Panc1 (cell line): ENCODE measurements around the gene TSC22D3. TPM values are rescaled to one million over a fixed set of nuclear protein-coding genes. Genes with fewer than 3 reads are reported as not detected.
"Not testable (repeated sequence)": the region's sequence is repeated elsewhere in the genome, so short reads cannot be mapped to it uniquely, and the experiment has no call there.

Source experiments
- ATAC-seq: fragments of 200-7000 bp; cut with Tn5 transposase; 2 replicates; pipeline ENCODE4 v1.9.1; 2020; ENCODE audit warnings: mild to moderate bottlenecking, moderate library complexity
- BruUV-seq: library from RNA; stranded (reverse); fragments of 400-500 nt; replicated peaks from 2 replicates; lab custom pipeline; 2021; lab: Mats Ljungman, UMichigan
- CTCF ChIA-PET: fragments of 300-600 bp; sonication (Branson Sonifier 250); formaldehyde crosslinking; loops from one replicate; lab custom pipeline; 2022; ENCODE audit warnings: antibody characterized with exemption; lab: Charles Lee
- POLR2A ChIA-PET: fragments of 300-600 bp; sonication (Branson Sonifier 250); formaldehyde crosslinking; loops from one replicate; lab custom pipeline; 2022; ENCODE audit warnings: antibody characterized with exemption; lab: Charles Lee
- DNase-seq: peaks from one replicate; pipeline ENCODE4 v3.0.0-alpha.2; 2010; ENCODE audit warnings: low read depth, low spot score
- H3K27ac ChIP-seq: 2 replicates; pipeline ENCODE4 v1.5.1; 2011; ENCODE audit warnings: mild to moderate bottlenecking, low read length, inconsistent platforms
- H3K27me3 ChIP-seq: fragments of 200-500 bp; sonication (Bioruptor generic); 2 replicates; pipeline ENCODE4 v1.6.0; 2014; ENCODE audit warnings: low read length, inconsistent platforms; ENCODE audit not compliant: control insufficient read depth, insufficient read depth
- H3K36me3 ChIP-seq: fragments of 200-500 bp; sonication (Bioruptor generic); 2 replicates; pipeline ENCODE4 v1.5.1; 2014; ENCODE audit warnings: inconsistent platforms, mild to moderate bottlenecking, low read length, moderate library complexity; ENCODE audit not compliant: control insufficient read depth, insufficient read depth
- H3K4me1 ChIP-seq: 2 replicates; pipeline ENCODE4 v1.5.1; 2011; ENCODE audit warnings: inconsistent platforms, mild to moderate bottlenecking, low read length, moderate library complexity; ENCODE audit not compliant: control insufficient read depth, insufficient read depth
- H3K4me3 ChIP-seq, 2 experiments: 2 replicates each; pipeline ENCODE4 v1.5.1; 2011 to 2012; ENCODE audit warnings: low read depth in 2 of 2, low read length in 2 of 2, mild to moderate bottlenecking in 2 of 2, inconsistent platforms in 1 of 2, moderate library complexity in 1 of 2
- H3K9me3 ChIP-seq: fragments of 200-500 bp; sonication (Bioruptor generic); 2 replicates; pipeline ENCODE4 v1.5.1; 2014; ENCODE audit warnings: low read depth, mild to moderate bottlenecking, inconsistent platforms, low read length, moderate library complexity; ENCODE audit not compliant: control insufficient read depth, insufficient read depth
- POLR2AphosphoS5 ChIP-seq: IDR thresholded peaks from 2 replicates; pipeline ENCODE4 v1.6.1; 2012; ENCODE audit warnings: mild to moderate bottlenecking, low read depth, low read length, moderate library complexity
- SIN3A ChIP-seq: IDR thresholded peaks from 2 replicates; pipeline ENCODE4 v1.6.1; 2012; ENCODE audit warnings: low read depth, mild to moderate bottlenecking, low read length, moderate library complexity, borderline replicate concordance; ENCODE audit not compliant: insufficient read depth
- TCF7L2 ChIP-seq: IDR thresholded peaks from 2 replicates; pipeline ENCODE4 v1.6.1; 2011; ENCODE audit warnings: mild to moderate bottlenecking, low read depth, low read length, inconsistent platforms
- in situ Hi-C: cut with HindIII; loops from 2 replicates; pipeline ENCODE4 v1.10.0; 2016; ENCODE audit warnings: low sequenced_read_pairs, low pct_unique_long_range_greater_than_20kb
- intact Hi-C: fragments of 100-400 bp; cut with micrococcal nuclease; formaldehyde crosslinking; loops from one replicate; pipeline ENCODE4 v1.10.0; 2022; ENCODE audit not compliant: unreplicated experiment
- total RNA-seq: library from RNA; stranded (reverse); gene quantifications from one replicate; pipeline ENCODE4 v1.2.1, GENCODE V29; 2021; ENCODE audit not compliant: unreplicated experiment
- TF ChIP-seq, protein P1 (sequence below), 2 experiments: IDR thresholded peaks; 2 replicates each; pipeline ENCODE4 v1.6.1; 2011 to 2012; ENCODE audit warnings: low read depth in 2 of 2, control low read depth in 1 of 2, low read length in 1 of 2, mild to moderate bottlenecking in 1 of 2, moderate library complexity in 1 of 2; ENCODE audit not compliant: insufficient read depth in 1 of 2
- TF ChIP-seq, protein P2 (sequence below): fragments of 450-650 bp; IDR thresholded peaks from 2 replicates; pipeline ENCODE4 v1.5.1; 2017; ENCODE audit warnings: mild to moderate bottlenecking

The TSC22D3 gene
- total RNA-seq, 1 experiment from 2014 or later: 7.2 TPM

DNA sequence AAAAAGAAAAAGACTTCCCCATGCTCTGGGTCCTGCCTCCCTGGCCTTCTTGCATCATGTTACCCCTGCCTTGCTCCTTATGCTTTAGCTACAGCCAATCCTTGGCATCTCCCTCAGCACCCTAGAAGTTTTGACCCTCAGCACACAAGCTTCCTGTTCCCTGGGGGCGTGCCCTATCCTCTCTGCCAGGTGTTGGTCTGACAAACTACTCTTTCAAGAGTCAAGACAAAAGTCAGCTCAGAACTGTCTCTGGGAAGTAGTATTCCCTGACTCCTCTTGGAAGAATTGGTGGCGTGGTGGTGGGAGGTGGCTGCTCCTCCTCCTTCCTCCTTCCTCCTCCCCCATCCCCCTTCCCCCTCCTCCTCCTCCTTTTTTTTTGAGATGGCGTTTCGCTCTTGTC lies 106.3 kb downstream of the TSC22D3 start:
- ATAC-seq: no peak
- POLR2A ChIA-PET: no interaction called here

DNA sequence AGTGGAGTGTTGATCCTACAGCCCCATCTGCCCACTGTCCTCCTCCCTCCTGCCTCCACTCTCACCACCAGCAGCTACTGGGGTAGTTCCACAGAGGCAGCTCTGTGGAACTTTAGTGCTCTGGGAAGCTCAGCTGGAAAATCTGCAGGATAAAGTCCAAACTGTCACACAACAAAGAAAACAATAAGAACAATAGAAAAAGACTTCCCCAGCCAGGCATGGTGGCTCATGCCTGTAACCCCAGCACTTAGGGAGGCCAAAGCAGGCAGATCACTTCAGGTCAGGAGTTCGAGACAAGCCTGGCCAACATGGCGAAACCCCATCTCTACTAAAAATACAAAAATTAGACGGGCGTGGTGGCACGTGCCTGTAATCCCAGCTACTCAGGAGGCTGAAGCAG lies 106.9 kb downstream of the TSC22D3 start:
- H3K27me3 ChIP-seq, BruUV-seq, in situ Hi-C loops, ATAC-seq, H3K4me3 ChIP-seq, H3K27ac ChIP-seq, H3K36me3 ChIP-seq, DNase-seq, H3K4me1 ChIP-seq, intact Hi-C loops, H3K9me3 ChIP-seq: not testable (repeated sequence)
- ChIA-PET POLR2A (interaction anchor here (0.6 kb wide), 1 partner anchor 19 kb away, joined by 3 read pairs; no protein-coding TSS in a partner anchor), CTCF (interaction anchor here (1.2 kb wide), 1 partner anchor 106 kb away, joined by 3 read pairs; no protein-coding TSS in a partner anchor)

More for the DNA sequence above, 106.3 kb downstream of the TSC22D3 start:
- Histone ChIP-seq H3K9me3 (no peaks in the 10 kb centered on the region), H3K27ac (no peak overlapping the region), H3K36me3 (no peaks in the 10 kb centered on the region), H3K27me3 (no peaks in the 10 kb centered on the region), H3K4me3 (no peak overlapping the region), H3K4me1 (peaks cover 5% of the 10 kb centered on the region)
- CTCF ChIA-PET: no interaction called here
- intact Hi-C loops (no loop called here), in situ Hi-C loops (no loop called here)
- TF ChIP-seq TCF7L2 (no peak), SIN3A (no peak), POLR2AphosphoS5 (no peak)
- TF ChIP-seq, protein P1, sequence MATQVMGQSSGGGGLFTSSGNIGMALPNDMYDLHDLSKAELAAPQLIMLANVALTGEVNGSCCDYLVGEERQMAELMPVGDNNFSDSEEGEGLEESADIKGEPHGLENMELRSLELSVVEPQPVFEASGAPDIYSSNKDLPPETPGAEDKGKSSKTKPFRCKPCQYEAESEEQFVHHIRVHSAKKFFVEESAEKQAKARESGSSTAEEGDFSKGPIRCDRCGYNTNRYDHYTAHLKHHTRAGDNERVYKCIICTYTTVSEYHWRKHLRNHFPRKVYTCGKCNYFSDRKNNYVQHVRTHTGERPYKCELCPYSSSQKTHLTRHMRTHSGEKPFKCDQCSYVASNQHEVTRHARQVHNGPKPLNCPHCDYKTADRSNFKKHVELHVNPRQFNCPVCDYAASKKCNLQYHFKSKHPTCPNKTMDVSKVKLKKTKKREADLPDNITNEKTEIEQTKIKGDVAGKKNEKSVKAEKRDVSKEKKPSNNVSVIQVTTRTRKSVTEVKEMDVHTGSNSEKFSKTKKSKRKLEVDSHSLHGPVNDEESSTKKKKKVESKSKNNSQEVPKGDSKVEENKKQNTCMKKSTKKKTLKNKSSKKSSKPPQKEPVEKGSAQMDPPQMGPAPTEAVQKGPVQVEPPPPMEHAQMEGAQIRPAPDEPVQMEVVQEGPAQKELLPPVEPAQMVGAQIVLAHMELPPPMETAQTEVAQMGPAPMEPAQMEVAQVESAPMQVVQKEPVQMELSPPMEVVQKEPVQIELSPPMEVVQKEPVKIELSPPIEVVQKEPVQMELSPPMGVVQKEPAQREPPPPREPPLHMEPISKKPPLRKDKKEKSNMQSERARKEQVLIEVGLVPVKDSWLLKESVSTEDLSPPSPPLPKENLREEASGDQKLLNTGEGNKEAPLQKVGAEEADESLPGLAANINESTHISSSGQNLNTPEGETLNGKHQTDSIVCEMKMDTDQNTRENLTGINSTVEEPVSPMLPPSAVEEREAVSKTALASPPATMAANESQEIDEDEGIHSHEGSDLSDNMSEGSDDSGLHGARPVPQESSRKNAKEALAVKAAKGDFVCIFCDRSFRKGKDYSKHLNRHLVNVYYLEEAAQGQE (IDR thresholded peaks at IDR 0.05; ENCODE audit: insufficient read depth in 1 of 2, low read depth in 2 of 2, low read length in 1 of 2): no peak
- TF ChIP-seq, protein P2, sequence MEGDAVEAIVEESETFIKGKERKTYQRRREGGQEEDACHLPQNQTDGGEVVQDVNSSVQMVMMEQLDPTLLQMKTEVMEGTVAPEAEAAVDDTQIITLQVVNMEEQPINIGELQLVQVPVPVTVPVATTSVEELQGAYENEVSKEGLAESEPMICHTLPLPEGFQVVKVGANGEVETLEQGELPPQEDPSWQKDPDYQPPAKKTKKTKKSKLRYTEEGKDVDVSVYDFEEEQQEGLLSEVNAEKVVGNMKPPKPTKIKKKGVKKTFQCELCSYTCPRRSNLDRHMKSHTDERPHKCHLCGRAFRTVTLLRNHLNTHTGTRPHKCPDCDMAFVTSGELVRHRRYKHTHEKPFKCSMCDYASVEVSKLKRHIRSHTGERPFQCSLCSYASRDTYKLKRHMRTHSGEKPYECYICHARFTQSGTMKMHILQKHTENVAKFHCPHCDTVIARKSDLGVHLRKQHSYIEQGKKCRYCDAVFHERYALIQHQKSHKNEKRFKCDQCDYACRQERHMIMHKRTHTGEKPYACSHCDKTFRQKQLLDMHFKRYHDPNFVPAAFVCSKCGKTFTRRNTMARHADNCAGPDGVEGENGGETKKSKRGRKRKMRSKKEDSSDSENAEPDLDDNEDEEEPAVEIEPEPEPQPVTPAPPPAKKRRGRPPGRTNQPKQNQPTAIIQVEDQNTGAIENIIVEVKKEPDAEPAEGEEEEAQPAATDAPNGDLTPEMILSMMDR: no peak
- no peak for DNase-seq
- no TSS peak for BruUV-seq

DNA sequence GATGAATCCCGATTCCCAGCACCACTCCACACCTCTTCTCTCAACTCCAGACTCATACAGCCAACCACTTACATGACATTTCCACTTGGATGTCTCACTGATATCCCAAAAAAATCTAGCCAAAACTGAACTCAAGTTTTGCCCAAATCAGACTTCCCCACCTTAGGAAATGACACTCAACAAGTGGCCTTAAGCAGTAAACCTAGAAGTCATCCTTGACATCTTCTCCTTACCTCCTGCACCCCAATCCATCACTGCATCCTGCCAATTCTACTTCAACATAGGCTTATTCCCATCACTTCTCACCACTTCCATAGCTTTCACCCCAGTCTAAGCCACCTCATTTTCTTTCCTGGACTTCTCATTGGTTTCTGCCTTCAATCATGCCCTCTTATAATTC lies 108.2 kb downstream of the TSC22D3 start:
- Histone ChIP-seq H3K27ac (no peak overlapping the region), H3K4me1 (no peaks in the 10 kb centered on the region), H3K4me3 (no peak overlapping the region), H3K36me3 (no peaks in the 10 kb centered on the region), H3K9me3 (no peaks in the 10 kb centered on the region), H3K27me3 (no peaks in the 10 kb centered on the region)
- CTCF ChIA-PET: no interaction called here
- no TSS peak for BruUV-seq
- TF ChIP-seq, protein P2: no peak
- TF ChIP-seq POLR2AphosphoS5: no peak
- TF ChIP-seq, protein P1 (IDR thresholded peaks at IDR 0.05; ENCODE audit: insufficient read depth in 1 of 2, low read depth in 2 of 2, low read length in 1 of 2): no peak
- TF ChIP-seq TCF7L2: no peak
- no peak for TF ChIP-seq SIN3A
- POLR2A ChIA-PET: no interaction called here
- ATAC-seq (no peak), DNase-seq (no peak)
- intact Hi-C loops (no loop called here), in situ Hi-C loops (no loop called here)
